HG03571 (cell line): Measurements from ENCODE around the gene TMEM255B.

Experiments used
- ATAC-seq: cut with Tn5 transposase; IDR thresholded peaks from one replicate; pipeline ENCODE4 v1.9.1; 2021; ENCODE audit not compliant: unreplicated experiment

TMEM255B gene

DNA sequence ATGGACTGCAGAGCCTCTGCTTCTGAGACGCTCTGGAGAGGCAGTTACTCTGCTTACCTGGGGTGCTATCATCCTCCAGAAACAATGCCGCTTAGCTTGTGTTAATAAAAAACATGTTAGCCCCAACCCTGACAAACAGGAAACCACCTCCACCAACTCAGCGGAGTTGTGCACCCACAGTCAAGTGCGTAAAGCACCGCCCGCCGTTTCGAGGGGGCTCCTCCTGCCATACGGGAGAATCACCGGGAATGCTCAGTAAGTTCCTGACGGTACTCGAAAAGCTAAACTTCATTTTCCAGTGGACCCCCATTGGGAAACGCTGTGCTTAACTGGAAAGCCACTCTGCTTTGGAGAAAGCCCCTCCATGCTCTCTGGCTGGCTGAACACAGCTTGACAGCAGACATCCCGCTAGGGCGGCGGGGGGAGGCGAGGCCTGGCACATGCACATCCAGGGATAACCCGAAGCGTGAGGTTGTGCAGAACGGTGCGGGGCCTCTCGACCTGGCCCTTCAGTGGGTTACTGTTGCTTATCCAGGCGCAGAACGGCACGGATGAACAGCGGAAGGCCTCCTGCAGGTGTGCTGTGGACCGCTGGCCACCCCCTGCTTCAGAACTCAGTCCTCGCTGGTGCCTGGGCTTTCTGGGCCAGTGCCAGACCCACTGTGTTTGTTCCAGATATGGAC lies 87.8 kb downstream of the TMEM255B start:
- ATAC-seq, result no peak

DNA sequence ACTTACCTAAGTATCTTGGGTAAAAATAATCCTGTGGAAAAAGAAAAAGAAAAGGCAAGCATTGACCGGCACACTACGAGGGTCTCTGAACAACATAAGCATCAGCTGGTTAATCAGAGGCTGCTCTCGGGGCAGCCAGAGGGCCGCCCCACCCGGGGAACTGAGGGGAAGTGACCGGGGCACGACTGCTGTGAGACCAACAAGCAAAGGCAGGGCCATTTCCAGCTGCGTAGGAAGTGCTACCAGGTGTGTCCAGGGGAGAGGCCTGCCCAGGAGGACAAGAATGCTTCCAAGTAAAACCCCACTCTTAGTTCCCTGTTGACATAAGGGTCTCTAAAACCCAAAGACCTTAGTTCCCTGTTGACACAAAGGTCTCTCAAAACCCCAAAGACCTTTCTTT lies 89.0 kb downstream of the TMEM255B start:
- no peak for ATAC-seq

DNA sequence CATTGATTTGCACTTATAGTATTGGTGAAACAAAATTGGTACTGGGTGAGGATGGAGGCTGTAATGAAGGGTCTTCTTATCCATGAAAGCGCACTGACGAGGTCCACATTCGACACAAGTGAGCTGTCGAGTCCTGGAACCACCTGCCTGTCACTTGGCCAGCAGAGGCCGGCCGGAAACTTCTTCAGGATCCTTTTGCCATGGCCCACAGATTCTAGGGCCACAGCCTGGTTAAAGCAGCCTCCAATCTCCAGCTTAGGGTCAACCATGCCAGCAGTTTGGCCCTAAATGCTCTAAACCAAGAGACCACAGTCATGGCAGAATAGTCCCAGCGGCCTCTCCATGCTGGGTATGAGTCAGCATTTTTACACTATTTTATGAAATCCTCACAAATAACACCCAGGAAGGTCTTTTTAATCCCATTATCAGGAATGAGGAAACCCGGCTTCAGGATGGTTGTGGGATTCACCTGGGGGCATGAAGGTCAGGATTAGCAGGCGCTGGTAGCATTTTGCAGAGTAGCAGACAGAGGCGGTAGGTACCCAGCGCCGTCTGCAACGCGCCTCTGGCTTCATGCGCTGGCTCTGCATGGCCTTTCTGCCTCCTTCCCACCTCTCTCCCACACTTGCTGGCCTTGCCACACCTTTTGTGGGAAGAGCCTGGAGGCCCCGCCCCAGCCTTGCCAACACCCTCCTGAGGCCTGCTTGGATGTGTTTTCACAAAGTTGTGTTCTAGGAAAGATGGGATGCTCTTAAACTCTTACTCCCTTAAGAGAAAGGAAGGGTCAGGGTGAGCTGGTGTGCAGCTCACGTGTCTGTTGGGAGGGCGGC lies 89.6 kb downstream of the TMEM255B start:
- no peak for ATAC-seq

DNA sequence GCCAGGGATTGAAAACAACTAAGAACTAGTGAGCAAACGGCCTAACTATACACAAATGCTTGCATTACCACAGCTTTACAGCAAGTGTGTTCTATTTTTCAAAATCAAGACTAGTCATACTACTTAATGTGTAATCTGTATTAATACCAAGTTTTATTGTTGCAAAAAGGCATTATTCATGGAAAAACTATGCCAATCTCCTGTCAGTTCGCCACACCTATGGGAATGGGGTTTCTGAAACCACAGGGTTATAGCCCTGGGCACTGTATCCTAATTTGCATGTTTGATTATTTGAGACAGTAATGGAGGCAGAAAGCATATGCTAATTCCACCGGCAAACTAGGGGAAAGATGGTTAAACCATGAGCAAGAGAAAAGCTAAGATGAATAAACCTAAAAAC lies 90.5 kb downstream of the TMEM255B start:
- no peak for ATAC-seq

DNA sequence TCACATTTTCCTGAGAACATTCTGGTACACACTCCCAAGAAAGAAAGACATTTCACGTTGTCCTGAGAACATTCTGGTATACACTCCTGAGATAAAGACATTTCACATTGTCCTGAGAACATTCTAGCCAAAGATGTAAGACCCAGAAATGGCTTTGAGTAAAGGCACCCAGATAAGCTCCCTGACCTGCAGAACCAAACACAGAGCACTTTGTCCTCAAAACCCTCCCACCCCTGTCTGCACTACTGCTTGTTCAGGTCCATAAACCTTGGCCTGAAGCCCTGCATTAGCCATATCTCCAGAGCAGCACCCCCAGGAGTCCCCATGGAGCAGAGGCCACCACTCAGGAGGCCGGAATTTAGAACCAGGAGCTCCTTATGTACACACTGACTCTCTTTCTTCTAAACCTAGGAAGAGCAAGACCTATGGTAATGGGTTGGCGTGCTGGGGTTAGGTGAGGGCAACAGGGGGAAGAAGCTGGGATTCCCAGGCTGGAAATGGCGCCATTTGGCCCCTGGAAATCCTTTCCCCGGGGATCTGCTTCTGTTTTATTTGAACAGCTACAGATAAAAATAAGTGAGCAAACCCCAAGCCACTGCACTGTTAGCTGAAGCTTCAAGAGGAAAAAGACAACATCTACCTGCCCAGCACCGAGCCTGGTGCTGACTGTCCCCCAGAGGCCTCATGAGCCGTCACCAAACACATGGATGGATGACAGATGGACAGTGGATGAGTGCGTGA lies 91.1 kb downstream of the TMEM255B start:
- ATAC-seq, result no peak

DNA sequence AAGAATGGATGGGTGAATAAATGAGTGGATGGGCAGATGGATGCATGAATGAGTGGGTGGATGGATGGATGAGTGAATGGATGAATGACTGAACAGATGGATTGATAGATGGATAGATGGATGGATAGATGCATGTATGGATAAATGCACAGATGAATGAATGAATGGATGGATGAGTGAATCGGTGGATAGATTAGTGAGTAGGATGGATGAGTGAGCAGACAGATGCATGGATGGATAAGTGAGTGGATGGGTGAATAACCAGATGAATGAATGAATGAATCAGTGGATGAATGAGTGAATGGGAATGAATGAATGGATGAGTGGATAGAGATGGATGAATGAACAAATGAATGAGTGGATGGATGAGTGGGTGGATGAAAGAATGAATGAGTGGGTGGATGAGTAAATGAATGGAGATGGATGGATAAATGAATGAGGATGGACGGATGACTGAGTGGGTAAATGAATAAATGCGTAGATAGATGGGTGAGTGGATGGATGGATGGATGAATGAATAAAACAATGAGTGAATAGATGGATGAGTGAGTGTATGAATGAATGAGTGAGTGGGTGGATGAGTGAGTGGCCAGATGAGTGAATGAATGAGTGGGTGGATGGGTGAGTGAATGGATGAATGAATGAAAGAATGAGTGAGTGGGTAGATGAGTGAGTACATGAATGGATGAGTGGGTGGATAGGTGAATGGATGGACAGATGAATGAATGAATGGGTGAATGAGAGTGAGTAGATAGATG lies 91.9 kb downstream of the TMEM255B start:
- ATAC-seq, result no peak

DNA sequence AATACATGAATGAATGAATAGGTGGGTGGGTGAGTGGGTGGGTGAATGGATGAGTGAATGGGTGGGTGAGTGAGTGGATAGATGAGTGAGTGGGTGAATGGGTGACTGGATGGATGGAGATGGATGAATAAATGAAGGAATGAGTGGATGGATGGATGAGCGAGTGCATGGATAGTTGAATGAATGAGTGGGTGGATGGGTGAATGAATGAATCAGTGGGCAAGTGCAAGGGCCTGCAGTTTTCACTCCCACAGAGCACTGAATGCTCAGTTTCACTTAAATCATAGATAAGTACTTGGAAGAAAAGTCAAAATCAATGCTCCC lies 92.4 kb downstream of the TMEM255B start:
- ATAC-seq, result no peak

DNA sequence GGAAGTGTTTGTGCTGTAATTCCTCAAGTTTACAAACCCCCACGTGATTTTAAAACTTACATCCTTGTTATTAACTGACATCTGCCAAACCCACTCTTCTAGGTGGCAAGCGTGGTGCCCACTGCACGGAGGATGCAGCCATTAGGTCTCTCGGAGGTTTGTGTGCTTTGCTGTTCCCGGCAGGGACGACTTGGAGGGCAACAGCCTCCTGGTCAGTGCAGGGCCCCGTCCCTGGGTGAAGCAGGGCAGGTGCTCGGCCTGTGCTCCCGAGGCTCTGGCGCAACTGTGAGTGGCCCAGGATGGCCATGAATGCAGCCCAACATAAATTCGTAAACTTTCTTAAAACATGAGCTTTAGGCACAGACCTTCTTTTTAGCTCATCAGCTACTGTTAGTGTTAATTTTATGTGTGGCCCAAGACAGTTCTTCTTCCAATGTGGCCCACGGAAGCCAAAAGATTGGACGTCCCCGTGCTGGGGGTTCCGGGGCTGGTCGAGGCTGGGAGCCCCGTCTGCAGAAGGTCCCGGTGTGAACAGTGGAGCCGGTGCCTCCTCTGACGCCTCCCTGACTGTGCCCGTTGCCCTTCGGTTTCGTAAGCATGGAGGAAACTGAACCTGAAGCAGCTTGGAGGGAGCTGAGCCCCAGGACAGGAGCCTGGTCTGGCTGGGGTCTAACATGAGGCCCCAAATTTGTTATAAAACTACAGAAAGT lies 93.0 kb downstream of the TMEM255B start:
- no peak for ATAC-seq

DNA sequence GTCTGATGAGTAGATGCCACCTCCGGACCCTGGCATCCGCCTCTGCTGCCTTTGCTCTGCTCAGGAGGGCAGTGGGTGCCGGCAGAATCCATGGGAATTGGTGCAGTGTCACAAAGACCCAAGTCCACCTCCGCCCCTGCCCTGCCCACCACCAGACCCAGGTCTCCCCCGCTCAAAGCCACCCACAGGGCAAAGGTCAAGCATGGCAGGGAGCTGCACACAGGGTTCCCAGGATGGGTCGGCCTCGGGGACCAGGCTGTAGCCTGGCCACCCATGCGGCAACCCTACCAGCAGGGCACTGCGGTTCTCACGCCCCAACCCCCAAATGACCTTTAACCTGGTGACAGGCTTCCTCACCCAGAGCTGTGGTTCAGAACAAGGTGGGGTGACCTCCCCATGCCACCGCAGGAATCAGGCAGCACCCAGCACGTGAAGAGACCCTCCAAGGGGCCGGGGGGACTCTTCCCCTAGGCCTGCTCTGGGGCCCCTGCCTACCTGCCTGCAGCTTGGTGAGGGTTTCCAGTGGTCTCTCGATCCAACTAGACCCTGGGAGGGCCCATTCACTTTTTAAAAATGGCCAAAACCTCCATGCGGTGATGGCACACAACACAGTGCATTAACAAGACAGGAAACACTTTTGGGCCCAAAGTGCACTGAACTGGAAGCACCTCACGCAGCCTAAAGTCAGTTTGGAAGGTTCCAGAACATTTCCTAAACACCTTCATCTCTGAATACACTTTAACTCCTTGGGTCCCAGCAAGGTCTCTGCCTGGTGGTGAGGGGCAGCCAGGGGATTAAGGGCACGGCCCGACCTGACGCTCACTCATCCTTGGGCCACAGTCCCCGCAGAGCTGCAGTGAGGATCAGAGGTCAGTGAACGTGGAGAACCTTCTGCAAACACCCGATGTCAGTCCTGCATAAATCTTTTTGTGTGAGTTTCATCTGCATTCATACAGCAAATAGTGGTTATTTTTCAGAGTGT lies 93.8 kb downstream of the TMEM255B start:
- ATAC-seq, result no peak

DNA sequence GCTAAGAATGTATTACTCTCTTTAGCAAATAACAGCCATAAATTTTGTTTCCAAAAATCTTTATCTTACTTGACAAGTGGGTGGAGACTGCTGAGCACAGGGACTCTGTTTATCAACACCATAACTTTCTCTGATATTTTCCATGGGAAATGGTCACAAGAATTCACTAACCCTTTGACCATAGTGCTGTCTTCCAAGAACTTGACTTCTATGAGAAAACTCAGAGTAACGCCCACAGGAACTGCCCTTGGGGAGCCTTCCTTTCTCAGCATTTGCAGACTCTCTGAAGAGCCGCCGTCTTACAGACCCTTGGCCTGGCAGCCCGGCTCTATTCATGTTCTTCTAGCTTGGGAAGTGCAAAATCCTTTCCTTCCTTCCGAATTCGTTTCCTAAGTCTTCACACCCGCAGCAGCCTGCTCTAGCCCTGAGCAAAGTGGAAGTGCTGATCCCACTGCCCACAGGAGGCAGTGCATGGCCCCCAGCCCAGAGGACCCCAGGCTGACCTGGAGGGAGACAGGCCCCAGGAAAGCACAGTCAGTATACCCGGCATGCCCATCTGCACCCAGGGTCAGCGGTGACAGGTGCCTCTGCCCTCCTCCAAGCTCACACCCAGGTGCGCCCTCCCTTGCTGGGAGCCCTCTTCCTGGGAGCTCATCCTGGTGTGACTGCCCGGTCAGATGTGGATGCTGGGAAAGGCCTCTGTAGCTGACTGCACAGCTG lies 94.7 kb downstream of the TMEM255B start:
- ATAC-seq, result no peak

DNA sequence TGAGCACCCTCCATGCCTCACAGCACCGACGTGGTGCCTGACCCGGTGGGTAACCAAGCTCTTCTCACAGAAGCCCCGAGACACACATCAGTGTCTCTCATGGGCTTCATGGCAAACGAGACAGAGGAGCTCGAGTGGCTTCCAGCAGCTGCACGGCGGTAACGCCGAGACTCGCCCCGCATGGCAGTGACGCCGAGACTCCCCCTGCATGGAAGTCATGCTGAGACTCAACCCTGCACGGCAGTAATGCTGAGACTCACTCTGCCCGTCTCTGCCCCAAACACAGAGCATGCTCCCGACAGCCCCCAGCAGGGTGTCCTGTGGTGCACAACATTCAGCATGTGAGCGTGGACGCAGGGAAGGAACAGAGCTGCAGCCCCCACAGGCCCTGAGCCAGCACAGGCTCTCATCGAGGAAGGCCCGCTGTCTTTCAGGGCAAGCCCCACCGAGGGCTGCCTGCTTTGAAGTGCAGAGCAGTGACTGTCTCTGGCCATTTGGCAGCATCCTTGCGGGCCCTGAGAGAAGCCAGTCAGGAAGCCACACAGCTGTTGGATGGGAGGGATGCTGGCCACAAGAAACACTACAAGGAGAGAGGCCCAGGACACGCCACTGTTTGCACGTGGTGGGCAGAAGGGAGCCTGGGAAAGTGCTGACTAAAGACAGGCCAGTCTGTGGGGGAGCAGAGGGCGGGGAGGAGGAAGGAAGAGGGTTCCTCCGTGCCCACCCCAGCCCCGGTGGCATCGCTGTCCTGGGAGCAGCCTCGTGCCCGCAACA lies 95.4 kb downstream of the TMEM255B start:
- ATAC-seq, result no peak

DNA sequence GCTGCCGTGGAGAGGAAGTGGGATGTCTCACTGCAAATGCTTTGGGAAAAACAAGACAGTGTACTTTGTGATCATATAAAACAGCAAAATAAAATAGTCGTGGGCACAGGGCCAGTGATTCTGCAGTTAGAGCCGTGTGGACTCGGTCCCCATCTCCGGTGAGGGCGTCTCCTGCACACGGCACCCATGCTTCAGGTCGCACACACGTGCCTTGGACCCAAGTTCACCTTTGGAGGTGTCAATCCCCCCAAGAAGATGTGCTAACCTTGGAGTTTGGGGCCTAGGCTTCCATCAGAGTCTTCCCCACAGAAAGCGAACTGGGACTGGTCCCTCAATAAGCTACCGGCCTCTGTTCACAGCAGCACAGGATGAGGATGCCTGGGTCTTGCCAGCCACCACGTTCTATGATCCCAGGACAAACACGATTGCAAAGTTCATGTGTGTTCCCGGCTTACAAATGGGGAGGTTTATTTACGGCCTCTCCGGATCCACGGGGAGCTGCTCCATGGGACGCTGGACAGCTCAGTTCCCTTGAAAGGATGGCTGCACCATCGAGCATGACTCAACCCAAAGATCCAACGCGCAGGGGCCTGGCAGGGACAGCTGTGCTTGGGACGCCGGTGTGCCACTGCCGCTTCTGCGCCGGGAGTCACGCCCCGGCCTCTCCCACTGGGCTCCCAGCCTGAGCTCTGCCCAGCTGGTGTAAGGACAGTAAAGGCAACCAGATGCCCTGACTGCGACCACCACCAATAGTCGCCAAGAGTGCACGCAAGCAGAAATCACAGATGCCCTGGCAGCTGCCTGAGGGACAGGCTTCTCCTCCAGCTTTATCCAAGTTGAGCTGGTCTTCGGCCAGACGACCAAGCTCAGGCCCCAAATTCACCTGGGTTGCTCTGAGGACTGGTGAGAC lies 96.2 kb downstream of the TMEM255B start:
- ATAC-seq, result no peak

DNA sequence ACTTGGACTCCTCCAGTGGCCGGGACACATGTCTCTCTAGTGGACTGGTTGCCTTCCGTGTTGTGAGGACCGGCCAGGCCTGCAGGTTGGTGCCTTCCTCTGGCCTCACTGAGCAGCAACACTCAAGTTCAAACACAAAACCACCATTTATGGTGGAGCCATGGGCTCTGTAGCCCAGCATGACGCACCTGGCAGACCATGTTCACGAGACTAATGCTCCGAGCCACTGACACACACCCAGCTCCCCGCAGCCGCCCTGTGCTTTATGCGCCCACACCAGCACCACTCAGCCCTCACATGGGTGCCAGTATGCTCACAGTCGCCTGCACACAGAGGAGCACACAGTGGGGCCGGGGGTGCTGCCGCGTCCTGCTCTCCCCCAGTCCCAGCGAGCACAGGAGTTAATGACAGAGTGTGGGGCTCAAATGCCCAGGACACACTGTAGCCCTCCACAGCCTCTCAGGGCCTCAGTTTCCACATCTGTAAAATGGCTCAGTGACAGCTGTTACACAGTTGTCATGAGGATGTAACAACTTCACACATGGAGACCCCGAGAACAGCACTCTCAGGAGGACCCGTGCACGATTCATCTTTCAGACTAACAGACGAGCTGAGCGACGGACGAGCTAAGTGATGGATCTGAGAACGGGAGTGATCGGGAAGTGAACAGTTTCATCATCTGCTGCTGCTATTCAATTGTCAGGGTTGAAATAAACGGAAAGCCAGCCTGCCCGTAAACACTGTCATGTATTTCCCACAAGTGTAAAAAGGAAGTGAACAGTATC lies 97.1 kb downstream of the TMEM255B start:
- ATAC-seq, result no peak

DNA sequence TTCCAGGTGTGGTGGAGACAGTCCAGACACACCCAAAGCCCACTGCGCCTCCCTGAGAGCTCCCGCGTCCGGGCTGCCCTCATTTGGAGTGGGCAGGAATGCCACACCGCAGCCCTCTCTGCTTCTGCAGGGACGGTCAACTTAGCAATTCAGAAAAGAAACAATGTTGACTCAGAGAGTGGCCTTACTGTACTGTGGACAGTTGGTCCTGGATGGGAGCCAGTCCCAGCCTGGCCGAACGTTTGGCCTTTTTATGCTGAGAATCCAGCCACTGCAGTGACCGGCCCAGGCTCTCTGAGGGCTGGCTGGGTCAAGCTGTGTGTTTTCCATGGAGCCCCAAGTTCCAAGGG lies 97.7 kb downstream of the TMEM255B start:
- no peak for ATAC-seq

DNA sequence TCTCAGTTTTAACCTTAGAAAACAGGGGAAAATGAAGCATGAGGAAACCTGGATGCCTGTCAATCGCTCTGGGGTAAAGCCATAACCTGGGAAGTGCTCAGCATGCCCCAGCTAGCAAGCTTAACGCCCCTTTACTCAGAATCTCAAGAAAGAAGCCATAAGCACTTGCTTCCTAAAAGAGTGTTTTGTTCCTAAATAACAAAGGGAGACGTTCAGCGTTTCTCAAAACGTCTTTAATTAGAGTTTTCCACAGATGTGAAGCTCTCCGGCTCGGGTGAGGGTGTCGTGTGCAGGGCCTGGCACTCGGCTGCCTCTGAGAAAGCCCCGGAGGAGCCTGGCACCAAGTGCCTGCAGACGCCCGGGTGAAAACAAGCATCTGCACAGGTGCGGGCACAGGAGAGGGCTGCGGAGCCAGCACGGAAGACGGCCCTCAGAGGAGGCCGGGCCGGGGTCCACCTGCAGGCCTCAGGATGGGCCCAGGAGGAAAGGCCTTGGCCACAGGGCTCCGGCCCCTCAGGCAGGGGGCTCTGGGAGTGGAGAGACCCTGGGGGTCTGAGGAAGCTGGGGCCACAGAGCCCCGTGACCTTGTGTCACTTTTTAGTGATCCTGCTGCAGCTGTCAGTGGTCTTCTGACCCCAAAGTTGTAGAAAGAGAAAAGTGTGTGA lies 98.6 kb downstream of the TMEM255B start:
- no peak for ATAC-seq
